ENCODE measurements around the gene NLRC4. TPM values are rescaled to one million over a fixed set of nuclear protein-coding genes. Genes with fewer than 3 reads are reported as not detected.

Gene NLRC4
- total RNA-seq, 4 donors from 2014 or later = 0.21 to 3.6 (median 2.4) TPM

GRCh38 chr2:32260376-32260775 lies 4.3 kb downstream of the NLRC4 start:
- TF ChIP-seq EP300 (IDR thresholded peaks at IDR 0.05) = no peak
- TF ChIP-seq, protein P1, sequence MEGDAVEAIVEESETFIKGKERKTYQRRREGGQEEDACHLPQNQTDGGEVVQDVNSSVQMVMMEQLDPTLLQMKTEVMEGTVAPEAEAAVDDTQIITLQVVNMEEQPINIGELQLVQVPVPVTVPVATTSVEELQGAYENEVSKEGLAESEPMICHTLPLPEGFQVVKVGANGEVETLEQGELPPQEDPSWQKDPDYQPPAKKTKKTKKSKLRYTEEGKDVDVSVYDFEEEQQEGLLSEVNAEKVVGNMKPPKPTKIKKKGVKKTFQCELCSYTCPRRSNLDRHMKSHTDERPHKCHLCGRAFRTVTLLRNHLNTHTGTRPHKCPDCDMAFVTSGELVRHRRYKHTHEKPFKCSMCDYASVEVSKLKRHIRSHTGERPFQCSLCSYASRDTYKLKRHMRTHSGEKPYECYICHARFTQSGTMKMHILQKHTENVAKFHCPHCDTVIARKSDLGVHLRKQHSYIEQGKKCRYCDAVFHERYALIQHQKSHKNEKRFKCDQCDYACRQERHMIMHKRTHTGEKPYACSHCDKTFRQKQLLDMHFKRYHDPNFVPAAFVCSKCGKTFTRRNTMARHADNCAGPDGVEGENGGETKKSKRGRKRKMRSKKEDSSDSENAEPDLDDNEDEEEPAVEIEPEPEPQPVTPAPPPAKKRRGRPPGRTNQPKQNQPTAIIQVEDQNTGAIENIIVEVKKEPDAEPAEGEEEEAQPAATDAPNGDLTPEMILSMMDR (IDR thresholded peaks at IDR 0.05) = no peak
- no peaks in the 10 kb centered on the region for H3K9me3 ChIP-seq
- no peaks in the 10 kb centered on the region for H3K27me3 ChIP-seq
- no peaks in the 10 kb centered on the region for H3K36me3 ChIP-seq
- H3K4me1 ChIP-seq = no peaks in the 10 kb centered on the region
- H3K4me3 ChIP-seq = no peak overlapping the region
- no peak for DNase-seq (ENCODE audit: low spot score in 2 of 2)
- WGBS, 2 donors = 84 to 93% methylated on average over 2 of the region's 2 CpGs
- H3K27ac ChIP-seq = no peak overlapping the region

DNA sequence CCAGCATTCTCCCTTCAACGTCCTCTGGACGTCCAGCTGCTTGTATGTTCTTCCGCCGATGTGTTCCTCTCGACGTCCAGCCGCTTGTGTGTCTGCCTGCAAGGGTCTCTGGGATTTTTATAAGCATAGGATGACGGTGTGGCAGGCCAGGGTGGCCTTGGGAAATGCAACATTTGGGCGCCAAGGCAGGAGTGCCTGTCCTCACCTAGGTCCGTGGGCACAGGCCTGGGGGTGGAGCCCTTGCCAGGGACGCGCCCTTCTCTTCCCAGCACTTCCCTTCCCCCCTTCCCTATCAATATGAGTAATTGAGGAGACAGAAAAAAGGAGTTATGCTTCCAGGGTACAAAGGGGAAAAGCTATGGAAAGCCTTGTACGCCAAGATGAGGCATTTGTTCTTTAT lies 6.4 kb downstream of the NLRC4 start:
- Histone ChIP-seq H3K27ac (no peak overlapping the region), H3K4me3 (no peak overlapping the region), H3K9me3 (no peaks in the 10 kb centered on the region), H3K36me3 (no peaks in the 10 kb centered on the region), H3K4me1 (no peaks in the 10 kb centered on the region), H3K27me3 (no peaks in the 10 kb centered on the region)
- no peak for DNase-seq (ENCODE audit: low spot score in 2 of 2)
- 80 to 83% methylated on average over 13 of the region's 13 CpGs for WGBS, 2 donors
- no peak for TF ChIP-seq POLR2A (IDR thresholded peaks at IDR 0.05)
- TF ChIP-seq, protein P1 (IDR thresholded peaks at IDR 0.05) = no peak
- no peak for TF ChIP-seq EP300 (IDR thresholded peaks at IDR 0.05)

- no peaks in the 10 kb centered on the region for H3K27me3 ChIP-seq
- no peaks in the 10 kb centered on the region for H3K9me3 ChIP-seq
- no peak for DNase-seq (ENCODE audit: low spot score in 2 of 2)
- H3K36me3 ChIP-seq = peaks cover 0 to 4% (median 0%) of the 10 kb centered on the region in 3 donors
- TF ChIP-seq, protein P1 (IDR thresholded peaks at IDR 0.05) = no peak
- TF ChIP-seq POLR2A (IDR thresholded peaks at IDR 0.05) = no peak
- no peak for TF ChIP-seq EP300 (IDR thresholded peaks at IDR 0.05)
- WGBS, 2 donors = 81 to 88% methylated on average over 10 of the region's 10 CpGs
- H3K27ac ChIP-seq = no peak overlapping the region
- H3K4me1 ChIP-seq = no peaks in the 10 kb centered on the region
- no peak overlapping the region for H3K4me3 ChIP-seq
These were observed 14.4 kb downstream of the NLRC4 start for GRCh38 chr2:32250290-32250689.

- 64 to 91% methylated on average over 2 of the region's 2 CpGs for WGBS, 2 donors
- Histone ChIP-seq H3K27ac (no peak overlapping the region), H3K27me3 (no peaks in the 10 kb centered on the region), H3K4me3 (no peak overlapping the region), H3K9me3 (no peaks in the 10 kb centered on the region), H3K36me3 (peaks cover 0 to 4% (median 0%) of the 10 kb centered on the region in 3 donors), H3K4me1 (no peaks in the 10 kb centered on the region)
- DNase-seq (ENCODE audit: low spot score in 2 of 2) = no peak
- no peak for TF ChIP-seq POLR2A (IDR thresholded peaks at IDR 0.05)
- TF ChIP-seq EP300 (IDR thresholded peaks at IDR 0.05) = no peak
- TF ChIP-seq, protein P1 (IDR thresholded peaks at IDR 0.05) = no peak
These were observed 14.9 kb downstream of the NLRC4 start for GRCh38 chr2:32249731-32250236.

GRCh38 chr2:32248299-32248698 lies 16.4 kb downstream of the NLRC4 start:
- no peaks in the 10 kb centered on the region for H3K27me3 ChIP-seq
- H3K4me3 ChIP-seq = no peak overlapping the region
- H3K27ac ChIP-seq = no peak overlapping the region
- TF ChIP-seq, protein P1 (IDR thresholded peaks at IDR 0.05) = no peak
- no peak for TF ChIP-seq EP300 (IDR thresholded peaks at IDR 0.05)
- no peak for TF ChIP-seq POLR2A (IDR thresholded peaks at IDR 0.05)
- H3K4me1 ChIP-seq = no peaks in the 10 kb centered on the region
- H3K9me3 ChIP-seq = no peaks in the 10 kb centered on the region
- H3K36me3 ChIP-seq = peaks cover 0 to 4% (median 0%) of the 10 kb centered on the region in 3 donors
- whole genome bisulfite sequencing, 2 donors = 93 to 96% methylated on average over 3 of the region's 3 CpGs
- DNase-seq (ENCODE audit: low spot score in 2 of 2) = no peak
